B cell (primary cell): ENCODE measurements around the gene HS3ST2. TPM values are rescaled to one million over a fixed set of nuclear protein-coding genes. Genes with fewer than 3 reads are reported as not detected.

Experiments used
- ATAC-seq: fragments of 200-7000 bp; cut with Tn5 transposase; one replicate; pipeline ENCODE4 v1.10.0; 2021; ENCODE audit warnings: low read depth, mild to moderate bottlenecking, moderate number of reproducible peaks, moderate library complexity
- CTCF ChIA-PET: fragments of 350-600 bp; sonication (Branson Sonifier 250); formaldehyde crosslinking; loops from one replicate; lab custom pipeline; 2021; ENCODE audit warnings: antibody characterized with exemption, inconsistent platforms; lab: Charles Lee
- POLR2A ChIA-PET: fragments of 350-600 bp; sonication (Branson Sonifier 250); formaldehyde crosslinking; loops from one replicate; lab custom pipeline; 2021; ENCODE audit warnings: antibody characterized with exemption; lab: Charles Lee
- DNase-seq: peaks from one replicate; pipeline ENCODE4 v3.0.0; 2013
- H2AFZ ChIP-seq: 2 replicates; pipeline ENCODE4 v1.6.1; 2012; ENCODE audit warnings: mild to moderate bottlenecking, low read depth, low read length; ENCODE audit not compliant: insufficient read depth, poor library complexity, severe bottlenecking
- H3K27ac ChIP-seq, 2 donors: 1 replicate in 1 of 2; 2 replicates in 1 of 2; pipeline ENCODE4 v1.5.1; 2012 to 2013; ENCODE audit warnings: low read length in 2 of 2, mild to moderate bottlenecking in 2 of 2, moderate library complexity in 1 of 2
- H3K27me3 ChIP-seq, 4 experiments: fragments of 200-600 bp in 1 of 4; sonication (generic) in 1 of 4; replicated peaks in 1 of 4; 1 replicate in 2 of 4; 2 replicates in 2 of 4; pipeline versions ENCODE4 v1.6.1 to v1.7.0; 2013 to 2016; ENCODE audit warnings: low read length in 3 of 4, mild to moderate bottlenecking in 2 of 4, mixed read lengths in 1 of 4, moderate library complexity in 1 of 4; ENCODE audit not compliant: insufficient read depth in 4 of 4, control insufficient read depth in 3 of 4; ENCODE audit errors: control extremely low read depth in 1 of 4
- H3K36me3 ChIP-seq, 2 experiments: replicated peaks in 1 of 2; 1 replicate in 1 of 2; 2 replicates in 1 of 2; pipeline versions ENCODE4 v1.6.1 to v1.7.1; 2013; ENCODE audit warnings: low read length in 1 of 2; ENCODE audit not compliant: insufficient read depth in 2 of 2, control insufficient read depth in 1 of 2; ENCODE audit errors: control extremely low read depth in 1 of 2, extremely low read depth in 1 of 2
- H3K4me1 ChIP-seq, 2 donors: fragments of 200-600 bp in 1 of 2; sonication (generic) in 1 of 2; 1 replicate in 1 of 2; 2 replicates in 1 of 2; pipeline versions ENCODE4 v1.5.1 to v1.6.1; 2013 to 2017; ENCODE audit warnings: low read length in 2 of 2; ENCODE audit not compliant: control insufficient read depth in 2 of 2, insufficient read depth in 2 of 2
- H3K4me2 ChIP-seq: replicated peaks from 2 replicates; pipeline ENCODE3; 2012; ENCODE audit warnings: mild to moderate bottlenecking, low read depth, low read length; ENCODE audit not compliant: poor library complexity, severe bottlenecking
- H3K4me3 ChIP-seq, 5 experiments: fragments of 200-600 bp in 1 of 5; sonication (generic) in 1 of 5; 1 replicate in 3 of 5; 2 replicates in 2 of 5; pipeline versions ENCODE4 v1.5.1 to v1.7.0; 2011 to 2016; ENCODE audit warnings: low read length in 4 of 5, mild to moderate bottlenecking in 4 of 5, low read depth in 2 of 5, control low read depth in 1 of 5, moderate library complexity in 1 of 5; ENCODE audit not compliant: insufficient read depth in 1 of 5; ENCODE audit errors: control extremely low read depth in 1 of 5, extremely low read depth in 1 of 5
- H3K79me2 ChIP-seq: fragments of 200-600 bp; sonication (generic); one replicate; pipeline ENCODE4 v1.6.0; 2016; ENCODE audit warnings: low read length; ENCODE audit not compliant: control insufficient read depth, insufficient read depth
- H3K9ac ChIP-seq: fragments of 200-600 bp; sonication (generic); 2 replicates; pipeline ENCODE4 v1.6.1; 2017; ENCODE audit warnings: mild to moderate bottlenecking, low read length, moderate library complexity
- H3K9me3 ChIP-seq, 3 donors: one replicate each; pipeline versions ENCODE4 v1.6.1 to v1.7.1; 2013; ENCODE audit warnings: low read length in 2 of 3; ENCODE audit not compliant: control insufficient read depth in 2 of 3, insufficient read depth in 1 of 3; ENCODE audit errors: control extremely low read depth in 1 of 3
- H4K20me1 ChIP-seq: 2 replicates; pipeline ENCODE4 v1.6.0; 2012; ENCODE audit warnings: mild to moderate bottlenecking, low read length; ENCODE audit not compliant: insufficient read depth, control insufficient read depth, poor library complexity, severe bottlenecking
- H3K27ac Mint-ChIP-seq: one replicate; pipeline ENCODE4 v1.8.0; 2021; ENCODE audit warnings: mixed read lengths
- H3K27me3 Mint-ChIP-seq: one replicate; pipeline ENCODE4 v1.8.0; 2021; ENCODE audit warnings: mixed read lengths
- H3K4me1 Mint-ChIP-seq: one replicate; pipeline ENCODE4 v1.8.0; 2021; ENCODE audit warnings: mixed read lengths
- H3K4me3 Mint-ChIP-seq: one replicate; pipeline ENCODE4 v1.8.0; 2021; ENCODE audit warnings: mixed read lengths
- H3K9me3 Mint-ChIP-seq: one replicate; pipeline ENCODE4 v1.8.0; 2022; ENCODE audit warnings: mixed read lengths; ENCODE audit not compliant: insufficient read depth
- EZH2 ChIP-seq: IDR thresholded peaks from 2 replicates; pipeline ENCODE4 v1.6.1; 2012; ENCODE audit warnings: borderline replicate concordance, low read depth, mild to moderate bottlenecking, moderate library complexity, low read length; ENCODE audit not compliant: insufficient read depth, poor library complexity, severe bottlenecking
- WGBS: methylation state at CpG from one replicate; pipeline ENCODE4 v1.1.5; 2013; ENCODE audit warnings: missing lambda C conversion rate; ENCODE audit not compliant: insufficient coverage; 5-methylcytosine and 5-hydroxymethylcytosine counted together
- intact Hi-C: fragments of 100-400 bp; cut with micrococcal nuclease; formaldehyde crosslinking; loops from one replicate; pipeline ENCODE4 v1.10.0; 2022
- polyA plus RNA-seq: library from polyadenylated mRNA; depleted of rRNA; stranded (reverse); fragments of >200 nt; gene quantifications from 2 replicates; pipeline ENCODE4 v1.2.3, GENCODE V29; 2012
- total RNA-seq, 2 donors: library from RNA; stranded (reverse); fragments of 120-200 nt in 1 of 2; gene quantifications; 1 replicate in 1 of 2; 2 replicates in 1 of 2; pipeline versions ENCODE4 v1.2.3 to v1.2.4, GENCODE V29; 2013 to 2022
- TF ChIP-seq, protein P1 (sequence below): fragments of 200-600 bp; IDR thresholded peaks from one replicate; pipeline ENCODE4 v1.8.0; 2022; ENCODE audit warnings: antibody characterized with exemption, mild to moderate bottlenecking

HS3ST2 gene
- total and polyA plus RNA-seq, 2 donors (not counting 1 experiment from before 2014, with no cell fraction given): not detected

- DNase-seq (no peak), ATAC-seq (no peak)
- H3K27me3 ChIP-seq: peaks cover 0 to 35% (median 20%) of the 10 kb centered on the region in 4 experiments
- ChIA-PET POLR2A (no interaction called here), CTCF (no interaction called here)
- intact Hi-C loops: no loop called here
- peaks cover 6 to 16% of the 10 kb centered on the region in 2 donors for H3K4me1 ChIP-seq
- H3K4me2 ChIP-seq: peak overlapping the region; percentile 42
- H4K20me1 ChIP-seq: no peaks in the 10 kb centered on the region
- no peak overlapping the region for H3K9ac ChIP-seq
- Mint-ChIP-seq H3K9me3 (no peaks in the 10 kb centered on the region), H3K4me3 (peak overlapping the region; percentile 23), H3K27ac (no peak overlapping the region), H3K4me1 (peaks cover 9% of the 10 kb centered on the region), H3K27me3 (peaks cover 50% of the 10 kb centered on the region)
- H3K9me3 ChIP-seq: peaks cover 0 to 11% (median 0%) of the 10 kb centered on the region in 3 donors
- 6% methylated on average over 41 of the region's 41 CpGs for WGBS
- TF ChIP-seq EZH2: no peak
- no peak overlapping the region for H2AFZ ChIP-seq
- H3K4me3 ChIP-seq: no peak overlapping the region
- no peaks in the 10 kb centered on the region for H3K79me2 ChIP-seq
- no peak overlapping the region for H3K27ac ChIP-seq
- no peaks in the 10 kb centered on the region for H3K36me3 ChIP-seq
These were observed 746 bp downstream of the HS3ST2 start for GRCh38 chr16:22814711-22815105.

DNA sequence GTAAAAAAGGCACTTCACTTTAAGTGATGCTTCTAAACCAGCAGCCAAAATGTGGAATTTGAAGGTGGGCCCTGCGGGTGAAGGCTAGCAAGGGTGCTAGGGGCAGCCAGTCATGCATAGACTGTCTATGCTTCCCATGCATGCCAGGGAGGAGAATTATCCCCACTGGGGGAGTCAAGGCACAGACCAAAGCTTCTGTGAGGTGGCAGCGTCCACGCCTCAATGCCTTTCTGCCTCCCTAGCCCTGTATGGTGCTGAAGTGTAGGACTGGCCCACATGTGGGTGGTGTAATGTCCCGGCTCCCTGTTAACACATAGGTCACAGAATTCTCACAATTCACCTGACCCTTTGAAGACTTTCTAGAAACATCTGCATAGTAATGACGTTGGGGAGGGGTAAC lies 1.9 kb downstream of the HS3ST2 start:
- H3K79me2 ChIP-seq: no peaks in the 10 kb centered on the region
- no peak overlapping the region for H3K4me3 ChIP-seq
- H3K4me3 Mint-ChIP-seq: no peak overlapping the region
- peaks cover 55% of the 10 kb centered on the region for H3K27me3 Mint-ChIP-seq
- TF ChIP-seq EZH2: no peak
- TF ChIP-seq, protein P1, sequence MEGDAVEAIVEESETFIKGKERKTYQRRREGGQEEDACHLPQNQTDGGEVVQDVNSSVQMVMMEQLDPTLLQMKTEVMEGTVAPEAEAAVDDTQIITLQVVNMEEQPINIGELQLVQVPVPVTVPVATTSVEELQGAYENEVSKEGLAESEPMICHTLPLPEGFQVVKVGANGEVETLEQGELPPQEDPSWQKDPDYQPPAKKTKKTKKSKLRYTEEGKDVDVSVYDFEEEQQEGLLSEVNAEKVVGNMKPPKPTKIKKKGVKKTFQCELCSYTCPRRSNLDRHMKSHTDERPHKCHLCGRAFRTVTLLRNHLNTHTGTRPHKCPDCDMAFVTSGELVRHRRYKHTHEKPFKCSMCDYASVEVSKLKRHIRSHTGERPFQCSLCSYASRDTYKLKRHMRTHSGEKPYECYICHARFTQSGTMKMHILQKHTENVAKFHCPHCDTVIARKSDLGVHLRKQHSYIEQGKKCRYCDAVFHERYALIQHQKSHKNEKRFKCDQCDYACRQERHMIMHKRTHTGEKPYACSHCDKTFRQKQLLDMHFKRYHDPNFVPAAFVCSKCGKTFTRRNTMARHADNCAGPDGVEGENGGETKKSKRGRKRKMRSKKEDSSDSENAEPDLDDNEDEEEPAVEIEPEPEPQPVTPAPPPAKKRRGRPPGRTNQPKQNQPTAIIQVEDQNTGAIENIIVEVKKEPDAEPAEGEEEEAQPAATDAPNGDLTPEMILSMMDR: no peak
- H3K4me2 ChIP-seq: no peak overlapping the region
- no peaks in the 10 kb centered on the region for H3K36me3 ChIP-seq
- peaks cover 0 to 11% (median 0%) of the 10 kb centered on the region in 3 donors for H3K9me3 ChIP-seq
- no peak for DNase-seq
- H3K9ac ChIP-seq: no peak overlapping the region
- H3K4me1 Mint-ChIP-seq: peaks cover 9% of the 10 kb centered on the region
- peaks cover 0 to 36% (median 20%) of the 10 kb centered on the region in 4 experiments for H3K27me3 ChIP-seq
- H2AFZ ChIP-seq: no peak overlapping the region
- H3K9me3 Mint-ChIP-seq: no peaks in the 10 kb centered on the region
- ChIA-PET POLR2A (no interaction called here), CTCF (no interaction called here)
- no peak overlapping the region for H3K27ac Mint-ChIP-seq
- WGBS: 78% methylated on average over 1 of the region's 5 CpGs
- intact Hi-C loops: no loop called here
- H3K27ac ChIP-seq: no peak overlapping the region
- no peaks in the 10 kb centered on the region for H4K20me1 ChIP-seq
- peaks cover 6 to 16% of the 10 kb centered on the region in 2 donors for H3K4me1 ChIP-seq
- ATAC-seq: no peak
